NCI-H187 treated with DMSO at 0.1 percent for 48 hours (cell line): Measurements from ENCODE around the gene NME4.
"Not testable (repeated sequence)": the region's sequence is repeated elsewhere in the genome, so short reads cannot be mapped to it uniquely, and the experiment has no call there.

Experiments
- DNase-seq: peaks from one replicate; lab custom pipeline; 2025; lab: John Stamatoyannopoulos, UW

NME4 gene

GRCh38 chr16:398561-399339 lies 1.8 kb downstream of the NME4 start:
- DNase-seq = no peak

- no peak for DNase-seq
These were observed 2.5 kb downstream of the NME4 start for GRCh38 chr16:399340-400019.

- no peak for DNase-seq
These were observed 3.1 kb downstream of the NME4 start for GRCh38 chr16:400061-400591.

GRCh38 chr16:401468-402348 lies 4.7 kb downstream of the NME4 start, which contains the start of gene DECR2:
TSS of gene DECR2 (plus strand) at chr16:401885. CDS start at chr16:401964, 79 bp downstream.
- peak; percentile 76 for DNase-seq

- no peak for DNase-seq
These were observed 8.0 kb downstream of the NME4 start for GRCh38 chr16:404971-405486.

GRCh38 chr16:405548-406506 lies 8.8 kb downstream of the NME4 start:
- DNase-seq = no peak

GRCh38 chr16:407253-407652 lies 10.3 kb downstream of the NME4 start:
- DNase-seq = no peak

- DNase-seq = no peak
These were observed 13.6 kb downstream of the NME4 start for GRCh38 chr16:410516-411178.

GRCh38 chr16:411576-412265 lies 14.7 kb downstream of the NME4 start:
- DNase-seq = no peak

- no peak for DNase-seq
These were observed 17.6 kb downstream of the NME4 start for GRCh38 chr16:414395-415169.

GRCh38 chr16:415170-415498 lies 18.1 kb downstream of the NME4 start:
- not testable (repeated sequence) for DNase-seq

GRCh38 chr16:422179-422578 lies 25.2 kb downstream of the NME4 start:
- DNase-seq = not testable (repeated sequence)

- DNase-seq = no peak
These were observed 27.1 kb downstream of the NME4 start for GRCh38 chr16:424033-424622.

- DNase-seq = no peak
These were observed 27.7 kb downstream of the NME4 start for GRCh38 chr16:424623-425081.

GRCh38 chr16:425082-425718 lies 28.2 kb downstream of the NME4 start, which contains the start of gene RAB11FIP3:
TSS of gene RAB11FIP3 (plus strand) at chr16:425649. CDS start at chr16:426007, 358 bp downstream.
- DNase-seq = peak; percentile 51

GRCh38 chr16:425740-426114 lies 28.7 kb downstream of the NME4 start:
- no peak for DNase-seq

GRCh38 chr16:426115-426905 lies 29.3 kb downstream of the NME4 start:
- DNase-seq = no peak
